ENCODE data around the gene TOE1.
"Not testable (repeated sequence)": the region's sequence is repeated elsewhere in the genome, so short reads cannot be mapped to it uniquely, and the experiment has no call there.

TOE1 gene

GRCh38 chr1:45339789-45340558 lies at the start of gene TOE1, which contains the start of gene MUTYH:
Gene TOE1, plus strand, starts transcription at chr1:45340170. Its CDS starts 83 bp downstream, at chr1:45340253.
Gene MUTYH, minus strand, starts transcription at chr1:45340440. Its CDS starts 5,935 bp downstream, at chr1:45334505.
- peak; percentile 99 for DNase-seq

- not testable (repeated sequence) for DNase-seq
Observed at GRCh38 chr1:45291002-45291401, 49.0 kb upstream of the TOE1 start.

GRCh38 chr1:45291716-45292115 lies 48.3 kb upstream of the TOE1 start:
- DNase-seq = no peak

- no peak for DNase-seq
Observed at GRCh38 chr1:45297666-45298356, 42.2 kb upstream of the TOE1 start.

GRCh38 chr1:45299296-45299695 lies 40.7 kb upstream of the TOE1 start:
- no peak for DNase-seq

GRCh38 chr1:45299981-45300668 lies 39.8 kb upstream of the TOE1 start:
- DNase-seq = peak; percentile 67

- no peak for DNase-seq
Observed at GRCh38 chr1:45300669-45300997, 39.3 kb upstream of the TOE1 start.

GRCh38 chr1:45302505-45303150 lies 37.3 kb upstream of the TOE1 start:
- DNase-seq = no peak

GRCh38 chr1:45303520-45304310 lies 36.3 kb upstream of the TOE1 start:
- DNase-seq = peak; percentile 99

- no peak for DNase-seq
Observed at GRCh38 chr1:45304311-45305081, 35.5 kb upstream of the TOE1 start.

GRCh38 chr1:45305231-45305630 lies 34.7 kb upstream of the TOE1 start:
- DNase-seq = no peak

GRCh38 chr1:45306319-45306718 lies 33.7 kb upstream of the TOE1 start:
- DNase-seq = peak; percentile 60

- DNase-seq = no peak
Observed at GRCh38 chr1:45306905-45307304, 33.1 kb upstream of the TOE1 start.

GRCh38 chr1:45314266-45314665 lies 25.7 kb upstream of the TOE1 start:
- DNase-seq = no peak

- DNase-seq = no peak
Observed at GRCh38 chr1:45317166-45317565, 22.8 kb upstream of the TOE1 start.

- DNase-seq = no peak
Observed at GRCh38 chr1:45319761-45320160, 20.2 kb upstream of the TOE1 start.

- DNase-seq = no peak
Observed at GRCh38 chr1:45321444-45321843, 18.5 kb upstream of the TOE1 start.

- no peak for DNase-seq
Observed at GRCh38 chr1:45322486-45323040, 17.4 kb upstream of the TOE1 start.

GRCh38 chr1:45325851-45326506 lies 14.0 kb upstream of the TOE1 start:
- no peak for DNase-seq
